ENCODE results near the gene COL5A1. TPM values are rescaled to one million over a fixed set of nuclear protein-coding genes. Genes with fewer than 3 reads are reported as not detected.

The COL5A1 gene
- total RNA-seq, 1 donor from 2014 or later: 2.9 TPM

DNA sequence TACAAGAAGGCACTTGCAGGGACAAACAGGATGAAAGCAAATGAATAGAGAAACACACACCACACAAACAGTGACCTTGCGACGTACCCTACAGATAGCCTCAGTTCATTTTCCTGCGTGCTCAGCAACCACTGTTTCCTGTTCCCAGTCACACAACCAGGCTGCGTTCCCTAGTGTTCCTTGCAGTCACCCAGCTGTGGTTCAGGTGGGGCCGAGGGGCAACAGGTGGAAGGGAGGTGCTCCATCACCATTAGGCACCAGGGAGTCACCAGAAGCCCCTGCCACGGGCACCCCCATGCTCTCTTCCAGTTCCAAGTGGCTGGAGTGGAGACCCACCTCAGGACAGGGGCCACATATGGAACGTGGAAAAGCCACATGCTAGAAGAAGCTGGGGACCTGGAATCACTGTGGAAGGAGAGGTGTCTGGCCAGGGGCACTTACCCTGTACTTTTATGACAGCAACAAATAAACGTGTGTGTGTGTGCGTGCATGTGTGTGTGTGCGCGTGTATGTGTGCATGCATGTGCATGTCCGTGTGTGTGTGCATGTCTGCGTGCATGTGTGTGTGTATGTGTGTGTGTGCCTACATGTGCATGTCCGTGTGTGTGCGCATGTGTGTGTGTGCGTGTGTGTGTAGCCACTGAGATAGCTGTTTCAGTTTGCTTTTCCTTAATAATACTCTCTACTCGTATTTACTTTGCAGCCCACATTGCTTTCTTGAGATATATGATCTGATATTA, 220.2 kb downstream of the COL5A1 start:
- FAIRE-seq: no peak
- DNase-seq (ENCODE audit: low spot score in 2 of 2): no peak

DNA sequence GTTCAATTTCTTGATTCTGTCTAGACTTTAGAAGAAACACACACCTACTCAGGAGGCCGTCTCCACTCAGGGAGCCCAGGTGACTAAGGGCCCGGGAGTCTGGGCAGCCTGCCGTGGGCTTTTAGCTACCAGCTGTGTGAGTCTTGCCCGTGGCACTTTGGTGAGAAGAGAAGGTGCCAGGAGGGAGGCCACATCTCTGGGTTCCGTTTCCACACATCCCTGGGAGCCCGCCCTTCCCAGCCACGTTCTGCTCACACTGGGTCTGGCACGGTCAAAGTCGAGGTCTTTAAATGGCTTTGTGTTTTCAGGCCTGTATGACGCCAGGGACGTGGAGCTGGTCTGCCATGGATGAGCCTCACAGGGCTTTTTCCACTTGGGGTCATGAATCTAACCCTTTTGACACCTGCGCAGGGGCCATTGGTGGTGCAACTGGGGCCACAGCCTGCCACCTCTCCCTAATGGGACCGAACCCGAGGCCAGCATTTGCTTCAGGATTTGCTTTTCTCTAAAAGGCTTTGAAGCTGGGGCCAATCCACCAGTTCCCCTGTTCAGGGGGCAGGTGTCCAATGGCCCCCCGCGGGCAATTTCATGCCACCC, 221.8 kb downstream of the COL5A1 start:
- DNase-seq (ENCODE audit: low spot score in 2 of 2) (no peak), FAIRE-seq (no peak)

DNA sequence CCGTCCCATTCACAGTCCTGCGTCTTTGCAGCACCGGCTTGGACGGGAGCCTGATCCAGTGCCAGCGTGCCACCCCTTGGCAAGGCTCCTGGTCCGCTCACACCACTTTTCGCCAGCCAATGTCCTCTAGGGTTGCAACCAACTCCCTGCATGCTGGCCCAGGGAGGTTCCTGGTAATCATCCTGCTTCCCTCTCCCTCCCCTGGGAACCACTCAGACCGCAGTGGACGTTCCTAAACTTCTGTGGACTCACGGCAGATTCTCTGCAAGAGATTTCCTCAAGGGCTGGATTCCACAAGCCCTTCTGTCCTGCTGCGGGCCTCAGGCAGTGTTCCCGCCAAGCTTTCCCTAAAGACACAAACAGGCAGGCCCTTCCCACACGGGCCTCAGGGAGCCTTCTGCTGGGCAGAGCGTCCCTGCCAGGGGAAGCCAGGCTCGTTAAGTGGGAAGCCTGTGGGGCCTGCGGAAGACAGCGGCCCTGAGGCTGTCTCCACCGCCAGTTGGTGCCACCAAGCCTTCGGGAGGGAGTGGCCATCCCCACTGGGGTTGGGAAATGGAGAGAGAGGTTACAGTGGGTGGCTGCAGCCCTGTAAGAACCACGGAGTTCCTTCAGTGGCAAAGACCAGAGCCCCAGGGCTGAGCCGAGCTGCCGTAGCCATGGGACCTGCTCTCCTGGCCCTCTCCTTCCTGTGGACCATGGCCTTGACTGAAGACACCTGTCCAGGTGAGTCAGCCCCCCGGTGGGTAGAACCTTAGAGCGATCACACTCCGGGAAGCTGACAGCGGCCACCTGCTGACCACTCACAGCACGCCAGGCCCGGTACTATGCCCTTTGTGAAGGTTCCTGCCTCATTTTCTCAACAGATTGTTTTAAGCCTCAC, 222.6 kb downstream of the COL5A1 start:
- no peak for FAIRE-seq
- DNase-seq (ENCODE audit: low spot score in 2 of 2): no peak

DNA sequence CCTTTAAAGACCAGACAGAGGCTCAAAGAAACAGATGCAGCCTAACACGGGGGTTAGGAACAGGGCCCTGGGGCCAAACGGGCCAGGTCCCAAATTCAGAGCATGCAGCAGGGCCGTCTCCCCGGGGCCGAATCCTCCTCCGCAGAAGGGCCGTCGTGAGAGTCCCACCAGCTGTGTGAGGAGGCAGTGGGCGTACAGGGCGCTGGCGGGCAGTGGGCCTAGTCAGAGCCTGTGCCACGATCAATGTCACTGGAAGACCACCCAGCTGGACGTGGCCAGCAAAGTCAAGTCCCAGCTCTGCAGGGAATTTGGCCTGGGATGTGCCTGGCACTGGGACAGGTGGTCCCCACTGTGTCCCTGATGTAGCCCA, 223.2 kb downstream of the COL5A1 start:
- FAIRE-seq: no peak
- no peak for DNase-seq (ENCODE audit: low spot score in 2 of 2)

DNA sequence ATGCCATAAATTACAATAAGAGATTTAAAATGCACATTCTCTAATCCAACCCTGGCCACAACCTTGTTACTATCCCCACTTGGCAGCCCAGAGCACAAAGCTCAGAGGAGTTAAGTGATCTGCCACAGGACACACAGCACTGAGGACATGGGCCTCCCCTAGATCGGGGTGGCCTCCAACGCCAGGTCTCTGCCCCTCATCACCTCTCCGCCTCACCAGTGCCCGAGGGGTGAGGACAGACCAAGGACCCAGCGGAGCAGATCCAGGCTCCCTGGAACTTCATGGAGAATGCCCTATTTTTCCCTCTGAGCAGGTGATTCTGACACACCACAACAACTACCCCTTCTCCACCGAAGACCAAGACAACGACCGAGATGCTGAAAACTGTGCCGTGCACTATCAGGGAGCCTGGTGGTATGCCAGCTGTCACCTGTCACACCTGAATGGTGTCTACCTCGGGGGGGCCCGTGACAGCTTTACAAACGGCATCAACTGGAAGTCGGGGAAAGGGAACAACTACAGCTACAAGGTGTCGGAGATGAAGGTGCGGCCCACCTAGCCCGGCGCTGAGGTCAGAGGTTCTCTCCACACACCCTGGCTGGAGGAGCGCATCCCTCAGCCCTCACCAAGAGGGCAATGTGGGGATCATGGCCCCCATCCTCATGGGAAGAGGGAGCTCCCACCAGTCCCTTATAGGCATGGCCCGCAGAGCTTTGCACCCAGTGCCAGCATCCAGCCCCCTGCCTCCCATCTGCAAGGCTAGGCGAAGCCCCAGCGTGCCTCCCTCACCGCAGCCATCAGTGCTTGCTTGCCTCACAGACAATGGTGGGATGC, 226.5 kb downstream of the COL5A1 start:
- DNase-seq (ENCODE audit: low spot score in 2 of 2): no peak
- no peak for FAIRE-seq

DNA sequence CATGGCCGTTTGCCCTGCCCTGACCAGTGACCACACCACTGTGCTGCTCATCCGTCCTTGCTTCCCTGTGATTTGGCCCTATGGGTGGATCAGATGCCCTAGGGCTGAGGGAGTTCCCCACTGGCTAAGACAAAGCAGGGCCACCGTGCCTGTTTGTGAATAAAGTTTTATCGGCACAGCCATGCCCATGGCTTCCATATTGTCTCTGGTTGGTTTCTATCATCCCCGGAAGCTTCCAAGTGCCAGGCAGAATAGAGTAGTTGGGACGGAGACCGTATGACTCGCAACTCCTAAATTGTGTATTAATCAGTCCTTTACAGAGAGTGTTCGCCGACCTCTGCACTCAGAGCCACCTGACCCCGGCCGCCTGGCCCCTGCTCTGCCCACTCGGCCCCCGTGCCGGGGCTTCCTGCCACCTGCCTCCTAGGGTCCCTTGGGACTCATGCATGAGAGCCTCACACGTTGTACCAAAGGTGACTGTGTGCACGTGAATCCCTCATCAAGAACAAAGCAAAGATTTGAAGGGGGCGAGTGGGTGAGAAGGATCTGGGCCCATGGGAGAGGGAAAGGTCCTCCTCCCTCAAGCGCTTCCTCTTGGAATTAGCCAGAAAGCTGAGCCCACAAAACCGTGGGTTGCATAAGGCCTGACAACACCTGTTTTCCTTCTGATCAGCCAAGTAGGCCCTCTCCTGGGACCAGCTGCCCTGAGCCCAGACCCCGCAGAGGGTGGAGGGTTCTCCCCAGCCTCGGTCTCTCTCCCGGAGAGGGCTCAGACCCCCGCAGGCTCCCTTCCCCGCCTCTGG, 227.3 kb downstream of the COL5A1 start:
- FAIRE-seq (no peak), DNase-seq (ENCODE audit: low spot score in 2 of 2) (no peak)

DNA sequence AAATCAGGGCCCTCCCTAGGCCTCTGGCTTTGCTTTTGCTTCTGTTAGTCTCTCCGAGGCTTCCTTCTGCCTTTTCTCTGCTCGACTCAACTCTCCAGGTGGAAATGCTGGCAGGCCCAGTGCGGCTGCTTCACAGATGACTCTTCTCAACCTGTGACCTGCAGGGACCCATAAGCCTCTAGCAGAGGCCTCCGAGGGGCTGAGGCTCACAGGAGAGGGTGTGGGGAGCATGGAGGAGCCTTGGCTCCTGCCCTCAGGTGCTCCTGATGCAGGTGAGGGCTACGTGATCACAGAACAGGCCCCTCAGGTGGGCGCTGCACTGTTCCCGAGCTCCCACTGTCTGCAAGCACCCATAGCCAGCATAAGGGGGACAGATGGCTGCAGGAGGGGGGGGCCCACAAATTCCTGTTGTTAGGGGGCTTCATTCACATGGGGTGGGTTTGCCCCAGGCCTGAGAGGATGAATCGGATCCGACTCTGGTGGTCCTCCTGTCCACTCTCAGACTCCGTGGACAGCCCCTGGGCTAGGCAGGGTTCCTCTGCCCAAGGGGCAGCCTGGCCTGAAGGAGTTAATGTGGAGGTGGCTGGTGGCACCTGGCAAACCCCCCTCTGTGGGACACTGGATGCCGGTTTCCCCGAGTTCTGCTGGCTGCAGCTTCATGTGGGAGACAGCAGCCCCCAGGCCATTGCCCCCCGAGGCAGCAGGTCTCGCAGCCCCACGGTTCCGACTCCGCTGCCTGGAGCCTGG, 228.1 kb downstream of the COL5A1 start:
- FAIRE-seq (no peak), DNase-seq (ENCODE audit: low spot score in 2 of 2) (no peak)

DNA sequence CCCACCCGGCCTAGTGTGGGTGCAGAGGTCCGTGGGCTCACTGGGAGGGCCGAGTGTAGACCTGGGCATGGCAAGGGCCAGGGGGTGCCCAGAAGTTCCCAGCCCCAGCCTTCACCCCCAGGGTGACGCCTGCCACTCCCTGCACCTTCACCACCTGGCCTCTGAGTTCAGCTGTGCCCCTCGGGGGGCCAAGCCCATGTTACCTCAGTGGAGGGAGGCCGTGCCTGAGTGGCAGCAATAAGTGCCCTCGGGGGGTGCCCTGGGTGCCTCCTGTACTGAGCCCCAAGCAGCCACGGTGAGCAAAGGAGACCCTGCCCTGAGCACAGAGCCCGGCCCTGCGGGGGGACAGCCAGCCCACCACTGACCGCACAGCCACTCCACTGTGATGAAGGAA, 228.7 kb downstream of the COL5A1 start:
- DNase-seq (ENCODE audit: low spot score in 2 of 2): no peak
- no peak for FAIRE-seq

DNA sequence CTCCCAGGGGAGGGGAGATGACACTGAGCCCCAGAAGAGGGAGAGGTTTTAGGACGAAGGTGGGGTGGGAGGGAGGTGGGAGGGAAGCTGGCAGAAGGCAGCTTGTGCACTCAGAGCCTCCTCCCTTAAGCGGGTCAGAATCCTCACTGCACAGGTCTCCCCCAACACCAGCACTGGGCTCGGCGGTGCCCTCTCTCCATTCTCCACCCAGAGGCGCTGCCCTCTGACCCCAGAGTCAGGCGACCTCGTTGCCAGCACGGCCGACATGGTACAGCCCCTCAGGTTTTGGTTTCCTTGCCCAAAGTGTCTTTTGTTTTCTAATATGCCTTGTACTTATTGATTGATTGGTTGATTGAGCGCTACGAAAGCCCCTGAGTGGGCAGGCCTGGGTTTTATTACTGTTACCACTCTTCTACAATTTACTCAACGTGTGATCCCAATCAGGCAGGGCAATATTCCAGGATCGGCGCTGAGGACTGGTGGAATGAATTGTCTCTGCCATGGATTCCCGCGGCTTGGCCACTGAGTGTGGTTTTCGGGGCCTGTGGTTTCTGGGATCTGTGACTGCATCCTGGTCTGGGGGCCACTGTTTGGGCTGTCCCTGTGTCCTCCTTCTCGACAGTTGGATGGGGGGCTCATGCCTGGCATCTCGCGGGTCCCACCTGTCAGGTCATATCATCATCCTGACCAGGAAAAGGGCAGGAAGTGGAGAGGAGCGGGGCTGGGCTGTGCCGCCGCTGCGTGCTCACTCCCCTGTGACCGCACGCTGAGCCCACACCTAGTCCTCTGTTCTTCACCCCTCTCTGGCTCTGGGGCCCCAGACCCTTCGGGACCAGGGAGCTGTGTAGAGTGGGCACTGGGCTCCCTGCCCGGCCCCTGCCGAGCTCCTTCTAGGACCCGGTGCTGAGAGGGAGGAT, 229.4 kb downstream of the COL5A1 start:
- DNase-seq (ENCODE audit: low spot score in 2 of 2) (no peak), FAIRE-seq (no peak)

DNA sequence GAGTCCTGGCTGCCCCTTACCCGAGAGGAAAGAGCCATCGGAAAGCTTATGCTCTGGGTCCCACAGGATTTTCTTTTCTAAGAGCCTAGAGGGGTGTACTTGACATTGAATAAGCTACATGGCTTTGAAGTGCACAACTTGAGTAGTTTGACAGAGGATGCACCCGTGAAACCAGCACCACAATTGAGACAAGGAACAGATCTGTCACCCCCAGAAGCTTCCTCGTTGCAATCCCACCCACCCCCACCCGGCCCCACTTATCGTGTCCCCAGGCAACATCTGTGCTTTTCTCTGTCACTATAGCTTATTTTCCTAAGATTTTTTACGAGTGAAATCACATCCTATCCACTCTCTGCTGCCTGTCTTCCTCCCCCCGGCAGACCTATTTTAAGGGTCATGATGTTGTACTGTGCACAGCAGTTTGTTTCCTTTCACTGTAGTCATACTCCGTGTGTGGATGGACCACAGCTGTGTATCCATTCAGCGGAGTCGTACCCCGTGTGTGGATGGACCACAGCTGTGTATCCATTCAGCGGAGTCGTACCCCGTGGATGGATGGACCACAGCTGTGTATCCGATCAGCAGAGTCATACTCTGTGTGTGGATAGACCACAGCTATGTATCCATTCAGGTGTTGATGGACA, 230.2 kb downstream of the COL5A1 start:
- FAIRE-seq: no peak
- no peak for DNase-seq (ENCODE audit: low spot score in 2 of 2)

DNA sequence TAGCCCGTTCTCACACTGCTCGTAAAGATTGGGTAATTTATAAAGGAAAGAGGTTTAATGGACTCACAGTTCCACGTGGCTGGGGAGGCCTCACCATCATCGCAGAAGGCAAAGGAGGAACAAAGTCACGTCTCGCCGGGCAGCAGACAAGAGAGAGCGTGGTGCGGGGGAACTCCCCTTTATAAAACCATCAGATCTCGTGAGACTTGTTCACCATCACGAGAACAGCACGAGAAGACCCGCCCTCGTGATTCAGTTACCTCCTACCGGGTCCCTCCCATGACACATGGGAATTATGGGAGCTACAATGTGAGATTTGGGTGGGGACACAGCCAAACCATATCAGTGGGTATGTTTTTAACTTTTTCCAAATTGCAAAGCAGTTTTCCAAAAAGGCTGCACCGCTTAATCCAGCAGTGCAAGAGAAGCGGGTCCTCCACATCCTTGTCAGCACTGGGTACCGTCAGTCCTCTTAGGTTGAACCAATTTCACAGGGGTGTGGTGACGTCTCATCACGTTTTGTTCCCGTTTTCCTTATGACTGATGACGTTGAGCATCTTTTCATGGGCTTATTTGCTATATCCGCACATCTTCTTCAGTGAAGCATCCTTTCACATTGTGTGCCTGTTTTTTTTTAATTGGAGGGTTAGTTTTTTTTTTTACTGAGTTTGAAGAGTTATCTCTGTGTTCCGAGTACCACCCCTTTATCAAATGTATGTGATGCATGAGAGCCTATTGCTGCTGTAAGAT, 231.1 kb downstream of the COL5A1 start:
- no peak for DNase-seq (ENCODE audit: low spot score in 2 of 2)
- FAIRE-seq: no peak

DNA sequence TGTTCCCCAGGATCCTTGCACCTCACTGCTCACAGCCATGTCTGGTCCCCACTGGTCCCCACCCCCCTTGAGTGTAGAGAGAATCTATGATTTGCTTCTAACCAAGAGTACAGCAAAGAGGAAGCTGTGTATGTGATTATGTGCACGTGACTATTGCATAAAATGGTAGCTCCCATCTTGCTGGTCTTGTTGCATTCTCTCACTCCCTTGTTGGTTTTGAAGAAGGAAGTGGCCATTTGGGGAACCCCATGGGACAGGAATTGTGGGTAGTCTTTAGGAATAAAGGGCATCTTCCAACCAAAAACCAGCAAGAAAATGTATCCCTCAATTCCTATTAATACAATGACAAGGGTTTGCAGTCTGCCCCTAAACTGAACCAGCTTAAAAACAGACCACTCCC, 233.8 kb downstream of the COL5A1 start:
- FAIRE-seq (no peak), DNase-seq (ENCODE audit: low spot score in 2 of 2) (no peak)

DNA sequence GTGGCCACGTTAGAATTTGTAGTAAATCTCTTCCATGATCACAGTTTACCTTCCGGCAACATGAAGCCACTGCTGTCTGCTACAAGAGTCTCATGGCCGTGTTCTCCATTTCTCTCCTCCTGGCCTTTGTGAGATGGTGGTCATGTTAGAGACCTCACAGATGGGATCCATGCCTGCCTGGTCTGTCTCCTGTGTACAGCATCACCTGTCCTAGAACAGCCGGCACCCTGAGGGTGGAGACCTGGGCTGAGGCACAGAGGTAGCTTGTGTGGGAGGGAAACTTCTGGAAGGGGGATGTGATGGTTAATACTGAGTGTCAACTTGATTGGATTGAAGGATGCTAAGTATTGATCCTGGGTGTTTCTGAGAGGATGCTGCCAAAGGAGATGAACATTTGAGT, 235.9 kb downstream of the COL5A1 start:
- FAIRE-seq (no peak), DNase-seq (ENCODE audit: low spot score in 2 of 2) (no peak)

DNA sequence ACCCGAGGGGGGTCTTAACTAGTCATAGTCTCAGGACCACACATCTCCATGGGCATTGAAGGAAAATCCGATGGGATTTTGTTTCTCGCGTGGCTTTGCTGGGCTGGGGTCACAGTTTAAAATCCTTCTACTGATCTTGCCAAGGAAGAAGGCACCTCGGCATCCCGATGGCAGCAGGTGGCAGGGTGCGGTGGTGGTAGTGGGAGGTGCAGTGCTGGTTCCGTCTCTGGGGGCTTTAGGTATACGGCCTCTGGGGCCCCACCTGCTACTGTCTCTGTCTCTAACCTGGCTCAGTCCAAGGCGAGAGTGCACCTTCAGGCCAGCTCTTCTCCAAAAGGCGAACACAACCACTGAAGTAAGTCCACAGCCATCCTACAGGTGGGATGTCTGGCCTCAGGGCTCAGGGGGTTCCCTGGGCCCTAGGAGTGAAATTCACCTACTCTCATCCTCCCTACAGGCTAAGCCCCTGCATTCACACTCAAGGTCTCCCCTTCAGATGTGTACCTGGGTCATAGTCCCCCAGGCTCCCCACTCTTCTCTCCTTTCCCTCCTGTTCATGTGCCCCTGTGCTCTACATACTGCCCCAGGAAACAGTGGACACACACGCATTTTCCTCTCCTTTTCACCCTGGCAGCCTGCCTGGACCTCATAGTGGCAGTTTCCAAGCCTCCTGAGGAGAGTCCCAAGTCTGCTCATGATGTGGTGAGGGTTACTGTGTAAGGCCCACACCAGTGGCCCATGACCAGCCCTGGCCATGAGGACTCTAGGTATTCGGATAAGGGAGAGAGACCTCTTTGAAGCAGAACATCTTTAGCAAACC, 238.3 kb downstream of the COL5A1 start:
- FAIRE-seq: no peak
- no peak for DNase-seq (ENCODE audit: low spot score in 2 of 2)

DNA sequence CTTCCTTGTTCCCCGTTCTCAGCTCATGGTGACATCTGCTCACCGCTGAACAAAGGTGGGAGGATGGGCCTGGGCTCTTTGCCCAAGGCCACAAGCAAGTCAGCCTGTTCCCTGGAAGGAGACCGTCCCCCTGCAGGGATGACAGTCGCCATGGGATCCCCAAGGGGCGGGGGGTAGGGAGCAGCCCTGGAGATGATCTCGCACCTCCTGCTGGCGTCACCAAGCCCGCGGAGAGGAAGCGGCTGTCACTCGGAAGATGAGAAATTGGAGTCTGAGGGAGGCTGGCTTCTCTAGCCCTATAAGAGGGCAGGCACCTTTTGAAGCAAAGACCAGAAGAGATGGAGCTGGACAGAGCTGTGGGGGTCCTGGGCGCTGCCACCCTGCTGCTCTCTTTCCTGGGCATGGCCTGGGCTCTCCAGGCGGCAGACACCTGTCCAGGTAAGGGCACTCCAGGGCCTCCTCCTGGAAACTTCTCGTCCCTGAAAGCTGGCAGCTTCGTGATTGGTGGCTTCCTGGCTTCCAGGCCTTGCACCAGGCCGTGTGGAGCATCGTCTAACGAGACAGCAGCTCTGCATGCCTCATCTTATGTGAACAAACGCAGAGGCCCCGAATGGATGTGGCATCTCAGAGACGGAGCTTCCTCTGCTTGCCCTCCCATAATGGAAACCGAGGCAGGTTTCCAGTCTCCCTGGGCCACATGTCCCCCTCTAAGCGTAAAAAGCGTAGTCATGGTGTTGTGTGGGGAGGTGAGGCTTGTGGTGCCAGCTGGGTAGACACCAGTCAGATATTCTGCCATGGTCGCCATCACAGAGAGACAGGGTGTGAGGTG, 239.1 kb downstream of the COL5A1 start, which contains the start of gene FCN2:
Gene FCN2 (plus strand): TSS at position 327 of the 829 bp plus-strand sequence. CDS start 12 bp downstream, at position 339.
- no peak for DNase-seq (ENCODE audit: low spot score in 2 of 2)
- no peak for FAIRE-seq

All from frontal cortex (tissue), 4 donors.